RWPE2 (cell line): ENCODE results near the gene ARHGDIG.

Experiments used
- ATAC-seq: fragments of 200-7000 bp; cut with Tn5 transposase; 3 replicates; pipeline ENCODE4 v1.9.1; 2021; ENCODE audit warnings: low read depth
- DNase-seq: peaks from one replicate; pipeline ENCODE4 v3.0.0-alpha.2; 2020; ENCODE audit warnings: low spot score
- H3K27ac ChIP-seq: fragments of 450-650 bp; 2 replicates; pipeline ENCODE4 v1.5.1; 2017; ENCODE audit warnings: mild to moderate bottlenecking; ENCODE audit not compliant: poor library complexity, severe bottlenecking
- H3K27me3 ChIP-seq: fragments of 250-450 bp; sonication (Bioruptor Pico); 2 replicates; pipeline ENCODE4 v1.5.1; 2021; ENCODE audit warnings: mild to moderate bottlenecking, moderate library complexity; ENCODE audit not compliant: insufficient read depth, poor library complexity, severe bottlenecking
- H3K36me3 ChIP-seq: fragments of 250-450 bp; sonication (Bioruptor Pico); 2 replicates; pipeline ENCODE4 v1.5.1; 2020; ENCODE audit warnings: low read depth, mild to moderate bottlenecking, moderate library complexity
- H3K4me1 ChIP-seq: fragments of 250-450 bp; sonication (Bioruptor Pico); 2 replicates; pipeline ENCODE4 v1.5.1; 2021; ENCODE audit warnings: mild to moderate bottlenecking, moderate library complexity; ENCODE audit not compliant: insufficient read depth, poor library complexity, severe bottlenecking
- H3K4me3 ChIP-seq: fragments of 250-450 bp; sonication (Bioruptor Pico); 2 replicates; pipeline ENCODE4 v1.5.1; 2021; ENCODE audit warnings: mild to moderate bottlenecking, moderate library complexity; ENCODE audit not compliant: severe bottlenecking
- H3K9me3 ChIP-seq: fragments of 250-450 bp; sonication (Bioruptor Pico); 2 replicates; pipeline ENCODE4 v1.5.1; 2021; ENCODE audit warnings: mild to moderate bottlenecking, moderate library complexity; ENCODE audit not compliant: severe bottlenecking
- TF ChIP-seq, protein P1 (sequence below): fragments of 450-650 bp; IDR thresholded peaks from one replicate; pipeline ENCODE4 v1.5.1; 2017; ENCODE audit warnings: mild to moderate bottlenecking, moderate library complexity; ENCODE audit not compliant: poor library complexity, severe bottlenecking

ARHGDIG gene

DNA sequence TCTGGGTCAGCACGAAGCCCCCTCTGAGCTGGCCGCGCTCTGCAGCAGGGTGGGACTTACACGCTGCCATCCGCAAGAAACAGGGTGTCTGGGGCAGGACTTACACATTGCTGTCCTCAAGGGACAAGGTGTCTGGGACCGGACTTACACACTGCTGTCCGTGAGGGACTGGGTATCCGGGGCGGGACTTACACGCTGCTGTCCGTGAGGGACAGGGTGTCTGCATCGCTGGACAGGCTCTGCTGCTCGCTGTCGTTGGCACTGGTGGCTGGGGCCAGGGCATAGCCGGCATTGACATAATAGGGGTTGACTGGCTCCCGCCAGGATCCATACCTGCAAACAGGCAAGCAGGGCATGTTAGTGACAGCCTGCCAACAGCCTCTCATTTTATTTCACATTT, 34.0 kb downstream of the ARHGDIG start:
- H3K27ac ChIP-seq, result no peak overlapping the region
- TF ChIP-seq, protein P1, sequence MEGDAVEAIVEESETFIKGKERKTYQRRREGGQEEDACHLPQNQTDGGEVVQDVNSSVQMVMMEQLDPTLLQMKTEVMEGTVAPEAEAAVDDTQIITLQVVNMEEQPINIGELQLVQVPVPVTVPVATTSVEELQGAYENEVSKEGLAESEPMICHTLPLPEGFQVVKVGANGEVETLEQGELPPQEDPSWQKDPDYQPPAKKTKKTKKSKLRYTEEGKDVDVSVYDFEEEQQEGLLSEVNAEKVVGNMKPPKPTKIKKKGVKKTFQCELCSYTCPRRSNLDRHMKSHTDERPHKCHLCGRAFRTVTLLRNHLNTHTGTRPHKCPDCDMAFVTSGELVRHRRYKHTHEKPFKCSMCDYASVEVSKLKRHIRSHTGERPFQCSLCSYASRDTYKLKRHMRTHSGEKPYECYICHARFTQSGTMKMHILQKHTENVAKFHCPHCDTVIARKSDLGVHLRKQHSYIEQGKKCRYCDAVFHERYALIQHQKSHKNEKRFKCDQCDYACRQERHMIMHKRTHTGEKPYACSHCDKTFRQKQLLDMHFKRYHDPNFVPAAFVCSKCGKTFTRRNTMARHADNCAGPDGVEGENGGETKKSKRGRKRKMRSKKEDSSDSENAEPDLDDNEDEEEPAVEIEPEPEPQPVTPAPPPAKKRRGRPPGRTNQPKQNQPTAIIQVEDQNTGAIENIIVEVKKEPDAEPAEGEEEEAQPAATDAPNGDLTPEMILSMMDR, result no peak
- H3K9me3 ChIP-seq, result no peaks in the 10 kb centered on the region
- no peak overlapping the region for H3K4me3 ChIP-seq
- no peaks in the 10 kb centered on the region for H3K27me3 ChIP-seq
- ATAC-seq, result no peak
- DNase-seq, result no peak
- H3K36me3 ChIP-seq, result peaks cover 34% of the 10 kb centered on the region
- no peaks in the 10 kb centered on the region for H3K4me1 ChIP-seq

DNA sequence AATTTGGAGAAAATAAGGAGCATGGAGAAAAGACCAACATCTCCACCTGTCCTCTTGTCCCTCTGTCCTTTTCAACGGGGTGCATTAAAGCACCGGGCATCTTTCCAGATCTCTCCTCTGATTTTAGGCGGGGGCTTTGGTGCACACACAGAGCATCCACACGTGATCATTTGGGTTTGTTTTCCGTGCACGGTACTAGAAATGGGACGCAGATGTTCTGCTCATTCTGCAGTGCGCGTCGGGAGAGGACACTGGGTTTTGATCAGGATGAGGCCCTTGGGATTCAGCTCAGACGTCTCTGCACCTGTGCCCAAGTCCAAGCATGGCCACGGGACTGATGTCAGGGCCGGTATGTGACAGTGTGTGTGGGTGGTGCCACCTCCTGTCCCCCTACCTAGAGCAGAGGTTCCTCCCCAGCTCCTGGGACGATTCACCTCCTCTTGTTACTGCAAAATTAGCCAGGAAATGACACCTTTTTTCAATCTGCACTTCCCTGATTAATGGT, 34.5 kb downstream of the ARHGDIG start:
- DNase-seq (no peak), ATAC-seq (no peak)
- Histone ChIP-seq H3K9me3 (no peaks in the 10 kb centered on the region), H3K27ac (no peak overlapping the region), H3K4me1 (no peaks in the 10 kb centered on the region), H3K27me3 (no peaks in the 10 kb centered on the region), H3K36me3 (peaks cover 32% of the 10 kb centered on the region), H3K4me3 (no peak overlapping the region)
- TF ChIP-seq, protein P1, result no peak

DNA sequence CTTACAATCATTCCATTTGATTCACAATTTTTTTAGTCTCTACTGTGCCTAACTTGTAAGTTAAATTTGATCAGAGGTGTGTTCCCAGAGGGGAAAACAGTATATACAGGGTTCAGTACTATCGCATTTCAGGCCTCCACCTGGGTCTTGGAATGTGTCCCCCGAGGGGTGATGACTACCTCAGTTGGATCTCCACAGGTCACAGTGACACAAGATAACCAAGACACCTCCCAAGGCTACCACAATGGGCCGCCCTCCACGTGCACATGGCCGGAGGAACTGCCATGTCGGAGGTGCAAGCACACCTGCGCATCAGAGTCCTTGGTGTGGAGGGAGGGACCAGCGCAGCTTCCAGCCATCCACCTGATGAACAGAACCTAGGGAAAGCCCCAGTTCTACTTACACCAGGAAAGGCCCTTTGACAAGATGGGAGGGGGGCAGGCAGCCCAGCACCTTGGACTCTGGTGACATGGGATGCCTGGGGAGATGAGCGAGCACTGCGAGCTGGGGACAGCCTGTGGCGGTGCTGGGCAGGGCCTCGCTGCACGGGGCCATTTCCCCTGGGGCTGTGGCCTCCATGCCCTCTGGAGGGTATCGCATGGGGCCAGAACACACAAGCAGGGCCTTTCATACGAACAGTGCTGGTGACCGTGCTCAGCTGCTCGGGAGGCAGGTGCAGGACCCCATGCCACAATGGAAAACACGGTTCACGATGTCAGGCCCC, 36.5 kb downstream of the ARHGDIG start:
- H3K27ac ChIP-seq, result no peak overlapping the region
- ATAC-seq (no peak), DNase-seq (no peak)
- no peaks in the 10 kb centered on the region for H3K27me3 ChIP-seq
- TF ChIP-seq, protein P1, result no peak
- no peaks in the 10 kb centered on the region for H3K4me1 ChIP-seq
- no peaks in the 10 kb centered on the region for H3K9me3 ChIP-seq
- H3K36me3 ChIP-seq, result peaks cover 31% of the 10 kb centered on the region
- no peak overlapping the region for H3K4me3 ChIP-seq

DNA sequence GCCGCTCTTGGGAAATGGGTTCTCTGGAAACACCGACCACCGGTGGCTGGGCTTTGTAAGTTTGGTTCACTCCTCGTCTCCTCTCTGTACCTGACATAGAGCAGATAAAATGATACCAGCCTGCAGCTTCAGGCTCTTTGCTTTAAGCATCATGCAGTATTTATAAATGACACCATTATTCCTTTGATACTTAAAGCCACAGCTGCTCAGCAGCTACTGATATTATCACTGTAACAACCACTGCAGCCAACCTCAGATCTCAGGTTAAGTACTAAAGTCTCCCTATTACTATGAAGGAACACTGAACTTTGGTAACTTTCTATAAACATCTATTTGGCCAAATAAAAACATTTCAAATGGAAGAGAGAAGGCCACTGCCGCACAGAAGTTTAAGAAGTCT, 37.2 kb downstream of the ARHGDIG start:
- H3K9me3 ChIP-seq, result no peaks in the 10 kb centered on the region
- TF ChIP-seq, protein P1, result no peak
- no peak overlapping the region for H3K27ac ChIP-seq
- ATAC-seq (no peak), DNase-seq (no peak)
- H3K4me1 ChIP-seq, result no peaks in the 10 kb centered on the region
- H3K36me3 ChIP-seq, result peaks cover 27% of the 10 kb centered on the region
- no peak overlapping the region for H3K4me3 ChIP-seq
- H3K27me3 ChIP-seq, result no peaks in the 10 kb centered on the region

DNA sequence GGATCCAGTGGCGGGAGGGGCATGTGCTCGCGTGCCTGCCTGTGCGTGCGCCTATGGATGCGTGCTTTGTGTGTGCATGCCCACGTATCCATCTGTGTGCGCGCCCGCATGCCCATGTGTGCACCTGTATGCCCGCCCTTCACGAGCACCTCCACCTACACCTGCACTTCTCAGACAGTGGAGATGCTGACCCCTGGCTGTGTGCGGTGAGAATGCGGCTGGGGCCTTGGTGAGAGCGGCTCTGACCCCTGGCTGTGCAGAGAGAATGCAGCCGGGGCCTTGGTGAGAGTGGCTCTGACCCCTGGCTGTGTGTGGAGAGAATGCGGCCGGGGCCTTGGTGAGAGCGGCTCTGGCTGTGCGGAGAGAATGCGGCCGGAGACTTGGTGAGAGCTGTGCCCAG, 38.2 kb downstream of the ARHGDIG start:
- Histone ChIP-seq H3K27me3 (no peaks in the 10 kb centered on the region), H3K27ac (no peak overlapping the region), H3K36me3 (peaks cover 20% of the 10 kb centered on the region), H3K9me3 (no peaks in the 10 kb centered on the region), H3K4me3 (no peak overlapping the region), H3K4me1 (no peaks in the 10 kb centered on the region)
- TF ChIP-seq, protein P1, result no peak
- no peak for ATAC-seq
- no peak for DNase-seq
